Uterus (tissue), 2 donors: Measurements from ENCODE around the gene HYI.
"Not testable (repeated sequence)": the region's sequence is repeated elsewhere in the genome, so short reads cannot be mapped to it uniquely, and the experiment has no call there.

Source experiments
- CTCF ChIP-seq, 4 experiments: fragments of 200-600 bp in 2 of 4; fragments of 450-650 bp in 2 of 4; sonication (generic) in 2 of 4; IDR thresholded peaks; one replicate each; pipeline ENCODE4 v1.5.1; 2016 to 2019; ENCODE audit warnings: antibody characterized with exemption in 4 of 4, mild to moderate bottlenecking in 2 of 4, moderate library complexity in 1 of 4
- POLR2A ChIP-seq, 2 donors: fragments of 450-650 bp; IDR thresholded peaks; one replicate each; pipeline ENCODE4 v1.6.1; 2016; ENCODE audit warnings: antibody characterized with exemption in 2 of 2, mild to moderate bottlenecking in 1 of 2, moderate library complexity in 1 of 2

DNA sequence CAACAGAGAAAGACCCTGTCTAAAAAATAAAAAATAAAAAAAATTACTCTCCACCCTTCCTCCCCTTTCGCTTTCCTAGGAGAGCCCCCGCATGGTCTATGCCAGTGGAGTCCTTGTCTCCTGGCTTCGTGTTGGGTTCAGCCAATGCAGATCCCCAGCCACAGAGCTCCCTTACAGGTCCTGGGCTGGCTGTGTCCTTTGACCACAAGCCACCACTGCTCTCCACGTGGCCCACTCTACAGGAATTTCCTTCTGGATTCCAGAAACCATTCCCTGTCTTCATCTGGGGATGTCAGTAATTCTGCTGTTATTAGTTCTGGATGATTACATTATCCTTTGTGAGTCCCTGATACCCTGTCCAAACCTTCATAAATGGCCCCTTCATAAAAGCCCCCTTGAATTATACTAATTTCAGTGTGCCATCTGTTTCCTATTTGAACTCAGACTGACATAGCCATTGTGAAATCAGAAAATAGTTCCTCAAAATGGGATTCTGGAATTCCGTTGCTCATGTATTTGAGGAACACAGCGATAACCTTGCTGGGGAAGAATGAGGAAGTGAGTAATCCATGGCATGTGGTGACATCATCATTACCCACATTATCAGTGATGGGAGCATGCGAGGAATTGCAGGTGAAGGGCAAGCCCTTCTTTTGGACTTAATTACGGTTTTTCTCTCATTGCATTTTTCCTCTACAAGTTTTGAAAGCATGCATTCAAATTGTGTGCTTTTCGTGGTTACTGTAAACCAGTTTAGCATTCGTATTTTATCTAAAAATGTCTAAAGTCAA, 22.1 kb upstream of the HYI start:
- not testable (repeated sequence) for TF ChIP-seq CTCF, POLR2A (IDR thresholded peaks at IDR 0.05)
